ENCODE measurements around the gene KCTD19.

DNA sequence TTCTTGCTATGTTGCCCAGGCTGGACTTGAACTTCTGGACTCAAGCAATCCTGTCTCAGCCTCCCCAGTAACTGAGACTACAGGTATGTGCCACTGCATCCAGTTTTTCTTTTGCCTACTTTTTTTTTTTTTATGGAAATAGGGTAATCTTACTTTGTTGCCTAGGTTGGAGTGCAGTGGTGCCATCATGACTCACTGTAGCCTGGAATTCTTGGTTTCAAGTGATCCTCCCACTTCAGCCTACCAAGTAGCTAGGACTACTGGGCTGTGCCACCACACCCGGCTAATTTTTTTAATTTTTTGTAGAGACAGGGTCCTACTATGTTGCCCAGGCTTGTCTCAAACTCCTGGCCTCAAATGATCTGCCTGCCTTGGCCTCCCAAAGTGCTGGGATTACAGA is 10.1 kb upstream of the KCTD19 start:
- no peak for TF ChIP-seq POLR2AphosphoS5 (IDR thresholded peaks at IDR 0.05; ENCODE audit: low read depth, low read length)
- TF ChIP-seq POLR2A (IDR thresholded peaks at IDR 0.05; ENCODE audit: low read depth, low read length), result no peak
- no peak for TF ChIP-seq TAF1 (IDR thresholded peaks at IDR 0.05; ENCODE audit: low read depth, low read length)
- TF ChIP-seq SPI1 (IDR thresholded peaks at IDR 0.05; ENCODE audit: low read depth, low read length), result no peak

All from GM12891 (cell line).